Stomach (tissue), 9 donors: ENCODE data around the gene CNPY4. TPM values are rescaled to one million over a fixed set of nuclear protein-coding genes. Genes with fewer than 3 reads are reported as not detected.

Experiments used
- DNase-seq, 2 donors: peaks; one replicate each; pipeline versions ENCODE4 v3.0.0 to v3.0.0-alpha.2; 2013 to 2019
- H3K27ac ChIP-seq, 5 donors: fragments of 200-600 bp in 4 of 5; sonication (generic) in 4 of 5; one replicate each; pipeline ENCODE4 v1.5.1; 2013 to 2019; ENCODE audit warnings: mild to moderate bottlenecking in 1 of 5, moderate library complexity in 1 of 5
- H3K27me3 ChIP-seq, 3 donors: fragments of 200-600 bp; sonication (generic); one replicate each; pipeline ENCODE4 v1.5.1; 2017 to 2019; ENCODE audit warnings: mixed run types in 1 of 3
- H3K36me3 ChIP-seq, 4 donors: fragments of 200-600 bp; sonication (generic); 1 replicate in 3 of 4; 2 replicates in 1 of 4; pipeline ENCODE4 v1.5.1; 2016 to 2019
- H3K4me1 ChIP-seq, 4 donors: fragments of 200-600 bp; sonication (generic); one replicate each; pipeline ENCODE4 v1.5.1; 2016 to 2019
- H3K4me3 ChIP-seq, 4 donors: fragments of 200-600 bp; sonication (generic) in 3 of 4; one replicate each; pipeline ENCODE4 v1.5.1; 2016 to 2019; ENCODE audit warnings: mild to moderate bottlenecking in 1 of 4
- H3K9me3 ChIP-seq, 4 donors: fragments of 200-600 bp; sonication (generic); one replicate each; pipeline ENCODE4 v1.5.1; 2016 to 2019
- CTCF ChIP-seq, 7 experiments: fragments of 450-650 bp in 4 of 7; fragments of 200-600 bp in 3 of 7; sonication (generic) in 3 of 7; IDR thresholded peaks; one replicate each; pipeline ENCODE4 v1.5.1; 2016 to 2019; ENCODE audit warnings: antibody characterized with exemption in 7 of 7, control low read depth in 2 of 7, mild to moderate bottlenecking in 1 of 7
- EP300 ChIP-seq: sonication (generic); formaldehyde crosslinking; IDR thresholded peaks from one replicate; pipeline ENCODE4 v1.6.1; 2017; ENCODE audit warnings: antibody characterized with exemption
- POLR2A ChIP-seq, 4 donors: fragments of 450-650 bp; IDR thresholded peaks; one replicate each; pipeline ENCODE4 v1.6.1; 2016; ENCODE audit warnings: antibody characterized with exemption in 4 of 4, control low read depth in 2 of 4, mild to moderate bottlenecking in 1 of 4, moderate library complexity in 1 of 4
- POLR2AphosphoS5 ChIP-seq, 3 donors: sonication (generic); formaldehyde crosslinking; IDR thresholded peaks; one replicate each; pipeline ENCODE4 v1.6.1; 2016; ENCODE audit warnings: antibody characterized with exemption in 3 of 3
- WGBS, 5 donors: extraction: QIAGEN DNeasy Blood & Tissue Kit in 3 of 5; methylation state at CpG; one replicate each; pipeline versions ENCODE4 v1.1.5 to v1.1.7; 2013 to 2018; 5-methylcytosine and 5-hydroxymethylcytosine counted together
- intact Hi-C: fragments of 100-400 bp; cut with DNase I; formaldehyde crosslinking; loops from one replicate; pipeline ENCODE4 v1.15.1; 2023; ENCODE audit warnings: low total_unique reads
- polyA plus RNA-seq, 3 donors: library from polyadenylated mRNA; stranded (reverse); fragments of 200-250 nt; gene quantifications; one replicate each; pipeline ENCODE4 v1.2.3, GENCODE V29; 2013
- total RNA-seq, 5 donors: library from RNA; depleted of rRNA; stranded (reverse); fragments of >200 nt; gene quantifications; one replicate each; pipeline versions ENCODE4 v1.1.0 to v1.2.3, GENCODE V29; 2014 to 2016
- donor health status: healthy with polysubstance abuse.
- donor health status: Bipolar disorder and iron deficiency.
- donor health status: healthy.

CNPY4 gene
- total and polyA plus RNA-seq, 8 donors = 0.45 to 10.6 (median 6.0) TPM

- Histone ChIP-seq H3K27me3 (no peaks in the 10 kb centered on the region), H3K27ac (no peak overlapping the region), H3K4me3 (peak overlapping the region in 1 of 4 donors; percentile 10), H3K36me3 (peaks cover 32 to 56% (median 55%) of the 10 kb centered on the region in 4 donors), H3K4me1 (peaks cover 29 to 51% (median 41%) of the 10 kb centered on the region in 4 donors), H3K9me3 (no peaks in the 10 kb centered on the region)
- DNase-seq = no peak
- intact Hi-C loops = no loop called here
- 41 to 66% (median 57%) methylated on average over 7 of the region's 7 CpGs for WGBS, 5 donors
- TF ChIP-seq POLR2A (IDR thresholded peaks at IDR 0.05) (no peak), POLR2AphosphoS5 (IDR thresholded peaks at IDR 0.05) (no peak), EP300 (no peak), CTCF (IDR thresholded peaks at IDR 0.05) (no peak)
Observed at GRCh38 chr7:100079024-100079560, 40.3 kb upstream of the CNPY4 start.

GRCh38 chr7:100080907-100081534 lies 38.4 kb upstream of the CNPY4 start:
- DNase-seq = peak in 1 of 2 donors; percentile 61
- H3K9me3 ChIP-seq = no peaks in the 10 kb centered on the region
- peak overlapping the region; percentile 67 to 93 (median 88) for H3K27ac ChIP-seq
- WGBS, 5 donors = 1% methylated on average over 32 to 34 of the region's 34 CpGs
- H3K36me3 ChIP-seq = peaks cover 14 to 37% (median 36%) of the 10 kb centered on the region in 4 donors
- no peaks in the 10 kb centered on the region for H3K27me3 ChIP-seq
- peak overlapping the region; percentile 84 to 98 (median 92) for H3K4me3 ChIP-seq
- TF ChIP-seq POLR2AphosphoS5 (IDR thresholded peaks at IDR 0.05) (no peak), EP300 (no peak), POLR2A (IDR thresholded peaks at IDR 0.05) (no peak), CTCF (IDR thresholded peaks at IDR 0.05) (no peak)
- H3K4me1 ChIP-seq = peaks cover 29 to 51% (median 41%) of the 10 kb centered on the region in 4 donors
- intact Hi-C loops = no loop called here

DNA sequence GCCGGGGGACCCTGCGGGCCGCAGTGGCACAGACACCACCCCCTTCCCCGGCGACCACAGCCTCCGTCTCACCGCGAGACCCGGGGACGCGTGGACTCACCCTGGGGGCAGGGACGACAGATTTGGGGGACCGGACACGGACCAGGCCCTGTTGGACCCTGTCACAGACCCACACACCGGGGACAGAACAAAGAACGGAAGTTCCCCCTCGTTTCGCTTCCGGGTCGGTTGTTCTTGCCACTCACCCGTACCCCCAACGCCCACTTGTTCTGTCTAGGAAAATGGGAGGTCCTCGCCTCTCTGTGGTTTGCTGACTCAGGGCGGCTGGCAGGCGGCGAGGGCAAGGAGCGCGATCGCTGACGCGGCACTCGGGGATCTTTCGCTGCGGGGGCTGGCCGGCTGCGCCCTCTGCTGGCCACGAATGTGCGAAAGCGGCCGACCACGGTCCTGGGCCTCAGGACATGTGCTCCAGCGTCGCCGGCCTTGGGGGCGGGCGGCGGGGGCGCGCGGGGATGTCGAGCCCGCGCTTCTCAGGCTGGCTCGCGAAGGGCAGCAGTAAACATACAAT lies 37.8 kb upstream of the CNPY4 start, which contains the start of gene ZNF3:
TSS of gene ZNF3 (minus strand) at position 189 of the 568 bp plus-strand sequence. CDS start 4,366 bp downstream, outside the sequence.
- DNase-seq = peak; percentile 98 to 100
- intact Hi-C loops = no loop called here
- Histone ChIP-seq H3K36me3 (peaks cover 9 to 31% (median 30%) of the 10 kb centered on the region in 4 donors), H3K27me3 (no peaks in the 10 kb centered on the region), H3K4me3 (peak within 1 kb of the TSS; percentile 84 to 98 (median 92)), H3K27ac (peak within 1 kb of the TSS; percentile 67 to 93 (median 88)), H3K9me3 (no peaks in the 10 kb centered on the region), H3K4me1 (peaks cover 29 to 51% (median 42%) of the 10 kb centered on the region in 4 donors)
- 0 to 2% (median 1%) methylated on average over 39 to 55 of the region's 55 CpGs for WGBS, 5 donors
- peak; percentile 74 to 98 (median 85) for TF ChIP-seq POLR2AphosphoS5 (IDR thresholded peaks at IDR 0.05)
- TF ChIP-seq CTCF (IDR thresholded peaks at IDR 0.05) = peak in 6 of 7 experiments; percentile 61 to 97 (median 94)
- TF ChIP-seq EP300 = peak; percentile 51
- no peak for TF ChIP-seq POLR2A (IDR thresholded peaks at IDR 0.05)

DNA sequence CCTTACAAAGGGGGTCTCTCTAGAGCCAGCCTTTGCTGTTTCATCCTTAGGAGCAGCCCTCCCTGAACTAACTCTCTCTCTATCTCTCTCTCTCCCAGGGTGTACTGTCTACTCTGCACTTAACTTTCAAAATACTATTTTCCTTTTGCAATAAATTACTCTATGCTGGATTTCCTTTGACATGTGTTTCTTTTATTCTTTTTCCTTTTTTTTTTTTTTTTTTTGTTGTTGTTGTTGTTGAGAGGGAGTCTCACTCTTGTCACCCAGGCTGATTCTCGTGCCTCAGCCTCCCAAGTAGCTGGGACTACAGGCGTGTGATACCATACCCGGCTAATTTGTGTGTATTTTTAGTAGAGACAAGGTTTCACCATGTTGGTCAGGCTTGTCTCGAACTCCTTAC lies 36.5 kb upstream of the CNPY4 start:
- Histone ChIP-seq H3K9me3 (no peaks in the 10 kb centered on the region), H3K36me3 (peaks cover 0 to 18% (median 17%) of the 10 kb centered on the region in 4 donors), H3K27me3 (no peaks in the 10 kb centered on the region), H3K27ac (peak overlapping the region in 4 of 5 donors; percentile 83 to 93 (median 89)), H3K4me3 (no peak overlapping the region), H3K4me1 (peaks cover 31 to 56% (median 43%) of the 10 kb centered on the region in 4 donors)
- no peak for TF ChIP-seq POLR2A (IDR thresholded peaks at IDR 0.05)
- no peak for TF ChIP-seq CTCF (IDR thresholded peaks at IDR 0.05)
- WGBS, 5 donors = 57 to 61% (median 59%) methylated on average over 4 of the region's 4 CpGs
- intact Hi-C loops = no loop called here
- no peak for DNase-seq
